Stimulated activated CD4-positive, alpha-beta T cell treated with anti-CD3 and anti-CD28 coated beads, Interleukin-2, amount 100 ng/mL, for 24 hours (primary cell): ENCODE data around the gene TRAF3IP1.
"Not testable (repeated sequence)": the region's sequence is repeated elsewhere in the genome, so short reads cannot be mapped to it uniquely, and the experiment has no call there.

Experiments
- DNase-seq, 2 donors: peaks; one replicate each; pipeline ENCODE4 v3.0.0-alpha.2; 2020

TRAF3IP1 gene

GRCh38 chr2:238431456-238431855 is 111.1 kb downstream of the TRAF3IP1 start:
- DNase-seq = no peak

- no peak for DNase-seq
Measured at GRCh38 chr2:238433300-238433915, 113.1 kb downstream of the TRAF3IP1 start.

GRCh38 chr2:238433941-238434845 is 113.9 kb downstream of the TRAF3IP1 start:
- DNase-seq = no peak

- DNase-seq = no peak
Measured at GRCh38 chr2:238434846-238435751, 114.8 kb downstream of the TRAF3IP1 start.

GRCh38 chr2:238435752-238436096 is 115.4 kb downstream of the TRAF3IP1 start:
- DNase-seq = no peak

- DNase-seq = peak; percentile 54 to 72
Measured at GRCh38 chr2:238438856-238439849, 118.8 kb downstream of the TRAF3IP1 start.

- DNase-seq = no peak
Measured at GRCh38 chr2:238439917-238440316, 119.6 kb downstream of the TRAF3IP1 start.

- no peak for DNase-seq
Measured at GRCh38 chr2:238440331-238440730, 120.0 kb downstream of the TRAF3IP1 start.

- DNase-seq = no peak
Measured at GRCh38 chr2:238440767-238441166, 120.4 kb downstream of the TRAF3IP1 start.

- no peak for DNase-seq
Measured at GRCh38 chr2:238441262-238442114, 121.2 kb downstream of the TRAF3IP1 start.

- DNase-seq = not testable (repeated sequence)
Measured at GRCh38 chr2:238442257-238442656, 121.9 kb downstream of the TRAF3IP1 start.

- DNase-seq = no peak
Measured at GRCh38 chr2:238444242-238444641, 123.9 kb downstream of the TRAF3IP1 start.

GRCh38 chr2:238445409-238446190 is 125.3 kb downstream of the TRAF3IP1 start:
- DNase-seq = no peak

- DNase-seq = no peak
Measured at GRCh38 chr2:238446371-238446770, 126.1 kb downstream of the TRAF3IP1 start.

GRCh38 chr2:238448031-238448955 is 128.0 kb downstream of the TRAF3IP1 start:
- DNase-seq = peak in 1 of 2 donors; percentile 13

- peak in 1 of 2 donors; percentile 15 for DNase-seq
Measured at GRCh38 chr2:238449241-238449640, 128.9 kb downstream of the TRAF3IP1 start.

GRCh38 chr2:238449909-238450417 is 129.6 kb downstream of the TRAF3IP1 start:
- peak in 1 of 2 donors; percentile 11 for DNase-seq

GRCh38 chr2:238450440-238450861 is 130.1 kb downstream of the TRAF3IP1 start:
- DNase-seq = peak in 1 of 2 donors; percentile 10
